Retinal pigment epithelial cell (primary cell): Measurements from ENCODE around the gene ERP27.
A peak's percentile ranks its signal among the peaks of the same experiment; 100 is the strongest.

Experiments used
- DNase-seq: peaks from one replicate; pipeline ENCODE4 v3.0.0-alpha.2; 2010; ENCODE audit warnings: low read depth
- H3K4me3 ChIP-seq: 2 replicates; pipeline ENCODE4 v1.5.1; 2011; ENCODE audit warnings: mild to moderate bottlenecking, low read length, control low read depth, moderate library complexity
- TF ChIP-seq, protein P1 (sequence below): conservative IDR thresholded peaks from 2 replicates; pipeline ENCODE4 v1.5.1; 2011; ENCODE audit warnings: low read depth, low read length, control low read depth, inconsistent platforms

The ERP27 gene

DNA sequence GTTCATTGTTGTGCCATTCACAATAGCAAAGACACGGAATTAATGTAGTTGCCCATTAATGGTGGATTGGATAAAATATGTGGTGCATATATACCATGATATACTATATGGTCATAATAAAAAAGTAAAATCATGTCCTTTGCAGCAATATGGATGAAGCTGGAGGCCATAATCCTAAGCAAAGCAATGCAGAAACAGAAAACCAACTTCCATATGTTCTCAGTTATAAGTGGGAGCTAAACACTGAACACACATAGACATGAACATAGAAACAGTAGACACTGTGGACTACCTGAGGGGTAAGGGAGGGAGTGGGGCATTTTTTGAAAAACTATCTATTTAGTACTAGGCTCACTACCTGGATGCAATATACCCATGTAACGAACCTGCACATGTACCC is 3.0 kb upstream of the ERP27 start:
- no peak for DNase-seq
- H3K4me3 ChIP-seq: no peak overlapping the region
- TF ChIP-seq, protein P1, sequence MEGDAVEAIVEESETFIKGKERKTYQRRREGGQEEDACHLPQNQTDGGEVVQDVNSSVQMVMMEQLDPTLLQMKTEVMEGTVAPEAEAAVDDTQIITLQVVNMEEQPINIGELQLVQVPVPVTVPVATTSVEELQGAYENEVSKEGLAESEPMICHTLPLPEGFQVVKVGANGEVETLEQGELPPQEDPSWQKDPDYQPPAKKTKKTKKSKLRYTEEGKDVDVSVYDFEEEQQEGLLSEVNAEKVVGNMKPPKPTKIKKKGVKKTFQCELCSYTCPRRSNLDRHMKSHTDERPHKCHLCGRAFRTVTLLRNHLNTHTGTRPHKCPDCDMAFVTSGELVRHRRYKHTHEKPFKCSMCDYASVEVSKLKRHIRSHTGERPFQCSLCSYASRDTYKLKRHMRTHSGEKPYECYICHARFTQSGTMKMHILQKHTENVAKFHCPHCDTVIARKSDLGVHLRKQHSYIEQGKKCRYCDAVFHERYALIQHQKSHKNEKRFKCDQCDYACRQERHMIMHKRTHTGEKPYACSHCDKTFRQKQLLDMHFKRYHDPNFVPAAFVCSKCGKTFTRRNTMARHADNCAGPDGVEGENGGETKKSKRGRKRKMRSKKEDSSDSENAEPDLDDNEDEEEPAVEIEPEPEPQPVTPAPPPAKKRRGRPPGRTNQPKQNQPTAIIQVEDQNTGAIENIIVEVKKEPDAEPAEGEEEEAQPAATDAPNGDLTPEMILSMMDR: no peak

DNA sequence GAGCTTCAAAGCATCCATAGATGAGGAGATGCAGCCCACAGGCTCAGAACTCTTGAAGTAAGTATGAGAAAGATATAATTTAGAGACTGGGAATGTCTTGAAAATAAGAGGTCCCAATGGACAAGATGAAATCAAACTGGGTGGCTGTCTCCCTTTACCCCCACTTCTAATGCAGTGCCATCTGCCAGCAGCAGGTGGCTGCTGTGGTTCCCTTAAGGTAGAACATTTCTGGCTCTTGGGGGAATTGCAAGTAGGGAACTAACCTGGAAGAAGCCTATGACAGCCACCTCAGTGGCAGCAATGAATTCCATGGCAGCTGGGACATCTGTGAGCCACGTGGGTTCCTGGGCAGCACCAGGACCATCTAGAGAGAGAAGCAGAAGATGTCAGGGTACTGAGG is 648 bp downstream of the ERP27 start:
- TF ChIP-seq, protein P1: peak; percentile 16
- H3K4me3 ChIP-seq: no peak overlapping the region
- no peak for DNase-seq

GRCh38 chr12:14937014-14937413 is 1.3 kb downstream of the ERP27 start:
- DNase-seq: no peak
- TF ChIP-seq, protein P1: no peak
- H3K4me3 ChIP-seq: no peak overlapping the region

DNA sequence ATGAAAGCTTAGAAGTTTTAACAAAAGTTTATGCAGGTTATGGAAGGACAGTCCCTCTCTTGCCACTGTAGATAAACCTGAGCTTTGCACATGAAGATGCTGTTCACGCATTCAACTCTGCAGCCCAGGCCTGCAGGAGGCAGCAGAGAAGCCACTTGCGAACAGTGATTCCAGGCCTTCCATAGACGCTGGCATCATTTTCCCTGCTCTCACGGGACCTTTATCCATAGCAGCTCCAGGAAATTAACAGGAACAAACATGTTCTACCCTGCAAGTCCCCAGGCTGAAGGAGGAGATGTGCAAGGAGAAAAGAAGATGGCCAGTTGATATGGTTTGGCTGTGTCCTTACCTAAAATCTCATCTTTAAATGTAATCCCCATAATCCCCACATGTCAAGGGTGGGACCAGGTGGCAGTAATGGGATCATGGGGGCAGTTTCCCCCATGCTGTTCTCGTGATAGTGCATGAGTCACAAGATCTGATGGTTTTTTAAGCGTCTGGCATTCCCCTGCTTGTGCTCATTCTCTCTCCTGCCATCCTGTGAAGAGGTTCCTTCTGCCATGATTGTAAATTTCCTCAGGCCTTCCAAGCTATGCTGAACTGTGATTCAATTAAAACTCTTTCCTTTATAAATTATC is 2.0 kb downstream of the ERP27 start:
- DNase-seq: no peak
- no peak overlapping the region for H3K4me3 ChIP-seq
- TF ChIP-seq, protein P1: peak; percentile 33

DNA sequence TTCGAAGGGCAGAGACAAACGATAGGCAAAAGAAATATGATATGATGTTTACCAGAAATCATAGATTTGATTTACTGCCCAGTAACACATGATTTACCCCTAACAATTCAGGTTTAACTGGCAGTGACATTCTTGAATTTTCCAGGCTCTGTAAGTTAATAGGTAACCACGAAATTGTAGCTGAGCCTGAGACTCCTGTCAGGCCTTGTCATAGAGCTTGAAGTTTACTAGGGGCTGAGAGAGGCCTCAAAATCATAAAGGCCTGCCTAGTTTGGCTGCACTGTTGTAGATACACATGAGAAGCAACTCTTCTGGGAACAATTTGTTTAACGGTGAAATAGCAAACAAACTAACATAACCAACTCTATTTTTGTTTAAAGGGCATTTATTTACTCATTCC is 3.3 kb downstream of the ERP27 start:
- H3K4me3 ChIP-seq: no peak overlapping the region
- DNase-seq: no peak
- TF ChIP-seq, protein P1: no peak

DNA sequence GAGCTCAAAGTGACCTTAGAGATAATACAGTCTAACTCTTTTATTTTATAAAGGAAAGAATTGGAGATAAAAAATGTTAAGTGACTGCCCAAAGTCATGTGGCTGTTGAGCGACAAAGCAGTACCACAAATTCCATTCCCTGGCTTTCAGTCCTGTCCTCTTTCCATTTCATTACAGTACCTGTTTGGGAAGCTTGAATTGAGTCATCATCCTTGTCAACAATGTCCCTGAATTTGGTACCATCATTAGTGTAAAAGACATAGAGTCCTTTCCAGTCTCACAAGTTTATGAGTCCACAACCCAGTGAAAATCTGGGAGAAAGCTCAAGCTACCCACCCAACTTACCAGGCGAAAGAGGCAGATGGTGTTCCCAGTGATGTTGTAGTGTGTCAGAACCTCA is 3.8 kb downstream of the ERP27 start:
- no peak for DNase-seq
- TF ChIP-seq, protein P1: no peak
- H3K4me3 ChIP-seq: no peak overlapping the region

- DNase-seq: no peak
- no peak overlapping the region for H3K4me3 ChIP-seq
- TF ChIP-seq, protein P1: no peak
Observed at GRCh38 chr12:14931791-14932560, 6.4 kb downstream of the ERP27 start.
